Fibroblast of skin of abdomen (primary cell): ENCODE measurements around the gene PPIA. TPM values are rescaled to one million over a fixed set of nuclear protein-coding genes. Genes with fewer than 3 reads are reported as not detected.

Experiments
- DNase-seq: peaks from one replicate; pipeline ENCODE4 v3.0.0-alpha.2; 2013
- polyA plus RNA-seq, 2 experiments: library from polyadenylated mRNA; unstranded; fragments of 120-200 nt; gene quantifications; one replicate each; pipeline ENCODE4 v1.2.1, GENCODE V29; 2013; ENCODE audit not compliant: insufficient read length in 2 of 2

Gene PPIA
- 1,419 TPM for polyA plus RNA-seq (2013, experiment 1 of 2; ENCODE audit: insufficient read length)
- 1,429 TPM for polyA plus RNA-seq (2013, experiment 2 of 2; ENCODE audit: insufficient read length)

- DNase-seq: peak; percentile 99
Measured at GRCh38 chr7:44796504-44797328, at the start of gene PPIA. TSS of gene PPIA (plus strand) at chr7:44796681. CDS start at chr7:44796725, 44 bp downstream.

- peak; percentile 91 for DNase-seq
Measured at GRCh38 chr7:44748045-44748947, 48.2 kb upstream of the PPIA start, which contains the start of gene ZMIZ2. TSS of gene ZMIZ2 (plus strand) at chr7:44748847. CDS start at chr7:44756250, 7,403 bp downstream.

DNA sequence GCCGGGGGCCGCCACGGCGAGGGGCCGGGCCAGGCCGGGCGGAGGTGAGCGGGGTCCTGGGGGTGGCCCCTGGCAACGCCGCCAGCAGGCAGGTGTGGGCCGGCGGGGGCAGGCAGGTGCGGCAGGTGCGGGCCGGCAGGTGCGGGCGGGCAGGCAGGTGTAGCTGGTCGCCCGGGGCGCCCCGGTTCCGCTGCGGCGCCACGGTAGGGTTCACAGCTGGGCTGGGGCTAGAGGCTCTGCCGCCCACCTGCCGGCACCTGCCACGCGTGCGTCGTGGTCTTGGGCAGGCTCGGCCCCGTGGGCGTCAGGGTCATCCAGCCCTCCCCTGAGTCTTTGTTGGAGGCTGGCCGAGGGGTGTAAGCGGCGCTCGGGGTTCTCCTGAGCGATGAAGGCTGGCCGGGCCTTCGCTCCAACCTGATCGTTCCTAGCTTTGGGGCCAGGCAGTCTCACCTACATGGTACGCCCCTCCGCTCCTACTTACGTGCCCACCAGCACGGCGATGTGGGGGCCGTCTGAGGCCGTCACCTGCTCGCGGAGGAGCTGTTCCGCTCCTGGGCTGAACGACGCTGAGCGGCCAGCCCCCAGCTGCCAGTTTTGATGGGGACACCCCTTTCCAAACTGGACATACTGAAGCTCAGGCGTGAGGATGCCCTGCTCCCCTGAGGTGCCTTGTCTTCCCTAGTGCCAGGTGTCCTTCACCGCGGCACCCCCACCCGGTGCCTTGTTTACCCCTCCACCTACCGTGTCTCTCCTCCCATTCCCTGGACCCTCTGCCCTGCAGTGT lies 47.3 kb upstream of the PPIA start:
- no peak for DNase-seq

GRCh38 chr7:44749992-44750391 lies 46.5 kb upstream of the PPIA start:
- no peak for DNase-seq

GRCh38 chr7:44750424-44750823 lies 46.1 kb upstream of the PPIA start:
- no peak for DNase-seq

DNA sequence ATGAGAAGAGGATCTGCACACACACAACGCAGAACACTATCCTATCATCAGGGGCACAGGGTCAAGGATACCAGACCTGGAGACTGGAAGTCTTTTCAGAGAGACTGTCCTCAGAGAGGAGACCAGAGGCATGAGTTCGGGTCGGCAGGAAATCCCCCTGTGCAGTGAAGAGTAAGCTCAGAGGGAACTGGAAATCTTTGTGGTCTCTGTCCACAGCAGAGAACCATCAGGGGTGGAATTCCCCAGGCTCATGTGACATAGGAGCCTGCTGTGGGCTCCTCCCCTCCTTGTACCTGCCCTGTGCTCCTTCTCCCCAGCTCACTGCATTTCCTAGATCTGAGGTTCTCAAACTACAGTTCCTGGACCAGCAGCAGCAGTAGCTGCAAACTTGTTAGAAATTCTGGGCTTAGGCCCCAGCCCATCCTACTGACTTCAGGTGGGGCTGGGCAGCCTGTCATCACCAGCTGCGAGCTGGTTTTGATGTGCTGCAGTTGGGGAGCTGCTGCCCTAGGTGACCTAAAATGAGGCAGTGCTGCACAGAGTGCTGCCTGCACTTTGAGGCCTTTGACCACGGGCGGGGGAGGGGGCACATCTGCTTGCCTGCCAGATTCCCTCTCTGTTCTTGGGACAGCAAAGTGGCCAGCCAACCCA lies 45.4 kb upstream of the PPIA start:
- DNase-seq: no peak

DNA sequence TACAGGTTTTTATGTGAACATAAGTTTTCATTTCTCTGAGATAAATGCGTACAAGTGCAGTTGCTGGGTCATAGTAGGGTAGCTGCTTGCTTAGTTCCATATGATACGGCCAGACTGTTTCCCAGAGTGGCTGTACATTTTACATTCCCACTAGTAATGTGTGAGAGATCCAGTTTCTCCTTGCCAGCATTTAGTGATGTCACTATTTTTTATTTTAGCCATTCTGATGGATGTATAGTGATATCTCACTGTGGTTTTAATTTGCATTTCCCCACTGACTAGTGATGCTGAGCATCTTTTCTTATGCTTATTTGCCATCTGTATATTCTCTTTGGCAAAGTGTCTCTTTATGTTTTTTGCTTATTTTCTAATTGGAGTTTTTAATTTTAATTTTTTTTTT lies 43.7 kb upstream of the PPIA start:
- DNase-seq: no peak

GRCh38 chr7:44754802-44755697 lies 41.4 kb upstream of the PPIA start:
- no peak for DNase-seq

GRCh38 chr7:44755698-44756627 lies 40.5 kb upstream of the PPIA start:
- DNase-seq: no peak

DNA sequence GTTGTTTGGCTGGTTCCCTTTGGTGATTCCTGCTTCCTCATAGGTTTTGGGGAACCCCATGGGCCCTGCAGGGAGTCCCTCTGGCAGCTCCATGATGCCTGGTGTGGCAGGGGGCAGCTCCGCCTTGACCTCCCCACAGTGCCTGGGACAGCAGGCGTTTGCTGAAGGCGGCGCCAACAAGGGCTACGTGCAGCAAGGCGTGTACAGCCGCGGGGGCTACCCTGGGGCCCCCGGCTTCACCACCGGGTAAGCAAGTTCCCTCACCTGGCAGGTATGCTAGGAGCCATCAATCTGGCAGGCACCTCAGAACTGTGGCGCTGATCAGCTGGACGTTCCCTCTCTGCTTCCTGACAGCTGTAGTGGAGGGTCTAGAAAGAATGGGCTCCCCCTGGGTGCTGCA lies 39.6 kb upstream of the PPIA start:
- no peak for DNase-seq

- DNase-seq: peak; percentile 23
Measured at GRCh38 chr7:44757311-44757710, 39.2 kb upstream of the PPIA start.

- DNase-seq: no peak
Measured at GRCh38 chr7:44757739-44758138, 38.7 kb upstream of the PPIA start.

DNA sequence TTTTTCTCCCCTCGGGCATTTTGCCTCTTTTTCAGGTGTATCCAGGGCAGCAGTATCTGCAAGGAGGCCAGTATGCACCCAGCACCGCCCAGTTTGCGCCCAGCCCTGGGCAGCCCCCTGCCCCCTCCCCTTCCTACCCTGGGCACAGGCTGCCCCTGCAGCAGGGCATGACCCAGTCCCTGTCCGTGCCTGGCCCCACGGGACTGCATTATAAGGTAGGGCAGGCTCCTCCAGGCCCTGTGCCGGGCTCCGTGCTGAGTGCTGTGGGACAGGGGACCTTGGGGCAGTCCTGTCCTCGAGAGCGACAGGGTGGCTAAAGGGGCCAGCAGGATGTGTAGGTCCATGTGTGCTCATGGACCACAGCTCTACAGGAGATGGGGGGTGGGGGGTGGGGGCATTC lies 37.2 kb upstream of the PPIA start:
- DNase-seq: no peak

DNA sequence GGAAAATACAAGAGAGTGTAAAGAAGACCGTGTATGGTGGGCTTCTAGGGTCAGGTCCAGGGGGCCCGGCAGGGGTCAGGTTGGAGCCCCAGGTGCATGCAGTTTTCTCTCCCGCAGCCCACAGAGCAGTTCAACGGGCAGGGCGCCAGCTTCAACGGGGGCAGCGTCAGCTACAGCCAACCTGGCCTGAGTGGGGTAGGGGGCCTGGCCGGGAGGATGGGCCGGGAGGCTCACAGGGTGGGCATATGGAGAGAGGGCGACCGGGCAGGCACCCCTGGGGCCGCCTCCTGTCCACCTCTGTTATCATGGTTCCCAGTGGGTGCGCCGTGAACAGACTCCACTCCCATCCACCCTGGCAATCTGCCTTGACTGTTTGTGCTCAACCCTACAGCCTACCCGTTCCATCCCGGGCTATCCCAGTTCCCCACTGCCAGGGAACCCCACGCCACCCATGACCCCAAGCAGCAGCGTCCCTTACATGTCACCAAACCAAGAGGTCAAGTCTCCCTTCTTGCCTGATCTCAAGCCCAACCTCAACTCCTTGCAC lies 36.4 kb upstream of the PPIA start:
- no peak for DNase-seq

DNA sequence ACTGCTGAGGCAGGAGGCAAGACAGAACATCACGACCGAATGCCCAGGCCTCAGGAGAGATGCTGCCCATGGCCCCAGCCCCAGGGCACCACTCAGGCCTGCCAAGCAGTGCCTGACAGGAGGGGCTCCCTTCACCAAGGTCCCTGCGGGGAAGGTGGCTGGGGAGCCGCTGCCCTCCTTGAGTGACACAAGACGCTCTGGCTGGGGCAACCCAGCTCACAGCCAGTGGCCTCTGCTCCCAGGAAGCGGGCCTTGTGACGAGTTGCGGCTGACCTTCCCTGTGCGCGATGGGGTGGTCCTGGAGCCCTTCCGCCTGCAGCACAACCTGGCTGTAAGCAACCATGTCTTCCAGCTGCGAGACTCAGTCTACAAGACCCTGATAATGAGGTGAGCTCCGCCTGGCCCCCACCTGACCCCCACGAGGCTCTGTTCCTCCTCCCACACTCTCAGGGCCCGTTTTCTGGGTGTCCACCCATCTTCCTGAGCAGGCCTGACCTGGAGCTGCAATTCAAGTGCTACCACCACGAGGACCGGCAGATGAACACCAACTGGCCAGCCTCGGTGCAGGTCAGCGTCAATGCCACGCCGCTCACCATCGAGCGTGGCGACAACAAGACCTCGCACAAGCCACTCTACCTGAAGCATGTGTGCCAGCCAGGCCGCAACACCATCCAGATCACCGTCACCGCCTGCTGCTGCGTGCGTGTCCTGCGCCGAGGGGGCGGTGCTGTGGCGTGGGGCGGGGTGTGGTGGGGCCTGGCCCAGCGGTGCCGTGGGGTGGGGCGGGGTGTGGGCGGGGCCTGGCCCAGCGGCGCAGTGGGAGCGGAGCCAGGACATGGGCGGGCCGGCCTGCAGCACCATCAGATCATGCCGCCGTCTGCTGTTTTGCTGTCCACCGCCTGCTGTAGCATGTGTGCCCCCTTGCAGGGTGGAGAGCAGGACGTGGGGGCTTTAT lies 35.0 kb upstream of the PPIA start:
- peak; percentile 16 for DNase-seq

DNA sequence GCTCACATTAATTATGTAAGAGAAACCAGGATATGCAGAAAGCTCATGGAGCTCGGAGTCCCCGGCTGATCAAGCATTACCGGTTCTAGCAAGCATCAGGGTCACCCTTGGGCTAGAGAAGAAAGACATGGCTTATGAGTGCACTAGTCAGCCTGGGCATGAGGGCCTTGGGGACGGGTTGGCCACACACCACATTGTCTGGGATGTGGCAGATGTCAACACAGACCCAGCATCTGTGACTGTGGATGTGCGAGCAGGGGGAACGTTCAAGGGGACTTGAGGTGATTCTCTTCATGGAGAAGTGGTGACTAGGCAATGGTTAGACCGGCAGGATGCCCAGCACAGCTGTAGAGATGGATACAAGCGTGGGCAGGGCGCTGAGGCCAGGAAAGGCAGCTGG lies 34.2 kb upstream of the PPIA start:
- no peak for DNase-seq

- DNase-seq: no peak
Measured at GRCh38 chr7:44762726-44763522, 33.6 kb upstream of the PPIA start.
